ENCODE results near the gene ZFAND4. TPM values are rescaled to one million over a fixed set of nuclear protein-coding genes. Genes with fewer than 3 reads are reported as not detected.

ZFAND4 gene
- total RNA-seq, 3 donors from 2014 or later: 15.2 to 42.1 (median 29.8) TPM

GRCh38 chr10:45653454-45653853 is 19.1 kb downstream of the ZFAND4 start:
- Histone ChIP-seq H3K36me3 (no peaks in the 10 kb centered on the region), H3K9me3 (no peaks in the 10 kb centered on the region), H3K4me3 (no peak overlapping the region), H3K4me1 (no peaks in the 10 kb centered on the region), H3K27me3 (no peaks in the 10 kb centered on the region), H3K27ac (no peak overlapping the region)
- TF ChIP-seq CTCF (IDR thresholded peaks at IDR 0.05) (no peak), POLR2AphosphoS5 (IDR thresholded peaks at IDR 0.05) (no peak), POLR2A (IDR thresholded peaks at IDR 0.05) (no peak)
- intact Hi-C loops (cut with DNase I; ENCODE audit: low total_unique reads): no loop called here
- DNase-seq (ENCODE audit: low spot score in 2 of 2): no peak

- no peak for TF ChIP-seq POLR2A (IDR thresholded peaks at IDR 0.05)
- TF ChIP-seq POLR2AphosphoS5 (IDR thresholded peaks at IDR 0.05): no peak
- no peak for TF ChIP-seq CTCF (IDR thresholded peaks at IDR 0.05)
- Histone ChIP-seq H3K27ac (no peak overlapping the region), H3K27me3 (no peaks in the 10 kb centered on the region), H3K4me1 (no peaks in the 10 kb centered on the region), H3K9me3 (no peaks in the 10 kb centered on the region), H3K36me3 (no peaks in the 10 kb centered on the region), H3K4me3 (no peak overlapping the region)
- no peak for DNase-seq (ENCODE audit: low spot score in 2 of 2)
- intact Hi-C loops (cut with DNase I; ENCODE audit: low total_unique reads): no loop called here
Observed at GRCh38 chr10:45652511-45652910, 20.1 kb downstream of the ZFAND4 start.

GRCh38 chr10:45649296-45649695 is 23.3 kb downstream of the ZFAND4 start:
- TF ChIP-seq CTCF (IDR thresholded peaks at IDR 0.05): no peak
- no peak for TF ChIP-seq POLR2A (IDR thresholded peaks at IDR 0.05)
- TF ChIP-seq POLR2AphosphoS5 (IDR thresholded peaks at IDR 0.05): no peak
- H3K27ac ChIP-seq: no peak overlapping the region
- no peaks in the 10 kb centered on the region for H3K9me3 ChIP-seq
- no peaks in the 10 kb centered on the region for H3K4me1 ChIP-seq
- intact Hi-C loops (cut with DNase I; ENCODE audit: low total_unique reads): no loop called here
- H3K27me3 ChIP-seq: no peaks in the 10 kb centered on the region
- no peaks in the 10 kb centered on the region for H3K36me3 ChIP-seq
- H3K4me3 ChIP-seq: no peak overlapping the region
- no peak for DNase-seq (ENCODE audit: low spot score in 2 of 2)

- TF ChIP-seq POLR2A (IDR thresholded peaks at IDR 0.05) (no peak), POLR2AphosphoS5 (IDR thresholded peaks at IDR 0.05) (no peak), CTCF (IDR thresholded peaks at IDR 0.05) (no peak)
- intact Hi-C loops (cut with DNase I; ENCODE audit: low total_unique reads): no loop called here
- H3K36me3 ChIP-seq: no peaks in the 10 kb centered on the region
Observed at GRCh38 chr10:45647118-45647517, 25.5 kb downstream of the ZFAND4 start.

GRCh38 chr10:45646384-45647050 is 26.1 kb downstream of the ZFAND4 start:
- Histone ChIP-seq H3K27me3 (no peaks in the 10 kb centered on the region), H3K4me1 (no peaks in the 10 kb centered on the region), H3K27ac (no peak overlapping the region), H3K4me3 (no peak overlapping the region), H3K36me3 (no peaks in the 10 kb centered on the region), H3K9me3 (no peaks in the 10 kb centered on the region)
- DNase-seq (ENCODE audit: low spot score in 2 of 2): no peak
- intact Hi-C loops (cut with DNase I; ENCODE audit: low total_unique reads): no loop called here
- TF ChIP-seq POLR2A (IDR thresholded peaks at IDR 0.05): no peak
- TF ChIP-seq POLR2AphosphoS5 (IDR thresholded peaks at IDR 0.05): no peak
- no peak for TF ChIP-seq CTCF (IDR thresholded peaks at IDR 0.05)

More at GRCh38 chr10:45647118-45647517, 25.5 kb downstream of the ZFAND4 start:
- H3K4me1 ChIP-seq: no peaks in the 10 kb centered on the region
- H3K27me3 ChIP-seq: no peaks in the 10 kb centered on the region
- no peak overlapping the region for H3K4me3 ChIP-seq
- H3K9me3 ChIP-seq: no peaks in the 10 kb centered on the region
- no peak overlapping the region for H3K27ac ChIP-seq
- no peak for DNase-seq (ENCODE audit: low spot score in 2 of 2)
